Putamen (tissue), 1 donor: Measurements from ENCODE around the gene PRCP.
A peak's percentile ranks its signal among the peaks of the same experiment; 100 is the strongest.

ENCODE experiments used
- DNase-seq: peaks from one replicate; pipeline ENCODE4 v3.0.0-alpha.2; 2016; ENCODE audit warnings: low spot score

Gene PRCP

GRCh38 chr11:82778776-82779175 is 121.5 kb downstream of the PRCP start:
- DNase-seq: no peak

- DNase-seq: no peak
Measured at GRCh38 chr11:82776377-82776776, 123.9 kb downstream of the PRCP start.

- DNase-seq: peak; percentile 47
Measured at GRCh38 chr11:82775736-82776346, 124.4 kb downstream of the PRCP start.

GRCh38 chr11:82775218-82775617 is 125.0 kb downstream of the PRCP start:
- DNase-seq: no peak
